Measurements from ENCODE around the gene SKOR1.

Gene SKOR1, protein sequence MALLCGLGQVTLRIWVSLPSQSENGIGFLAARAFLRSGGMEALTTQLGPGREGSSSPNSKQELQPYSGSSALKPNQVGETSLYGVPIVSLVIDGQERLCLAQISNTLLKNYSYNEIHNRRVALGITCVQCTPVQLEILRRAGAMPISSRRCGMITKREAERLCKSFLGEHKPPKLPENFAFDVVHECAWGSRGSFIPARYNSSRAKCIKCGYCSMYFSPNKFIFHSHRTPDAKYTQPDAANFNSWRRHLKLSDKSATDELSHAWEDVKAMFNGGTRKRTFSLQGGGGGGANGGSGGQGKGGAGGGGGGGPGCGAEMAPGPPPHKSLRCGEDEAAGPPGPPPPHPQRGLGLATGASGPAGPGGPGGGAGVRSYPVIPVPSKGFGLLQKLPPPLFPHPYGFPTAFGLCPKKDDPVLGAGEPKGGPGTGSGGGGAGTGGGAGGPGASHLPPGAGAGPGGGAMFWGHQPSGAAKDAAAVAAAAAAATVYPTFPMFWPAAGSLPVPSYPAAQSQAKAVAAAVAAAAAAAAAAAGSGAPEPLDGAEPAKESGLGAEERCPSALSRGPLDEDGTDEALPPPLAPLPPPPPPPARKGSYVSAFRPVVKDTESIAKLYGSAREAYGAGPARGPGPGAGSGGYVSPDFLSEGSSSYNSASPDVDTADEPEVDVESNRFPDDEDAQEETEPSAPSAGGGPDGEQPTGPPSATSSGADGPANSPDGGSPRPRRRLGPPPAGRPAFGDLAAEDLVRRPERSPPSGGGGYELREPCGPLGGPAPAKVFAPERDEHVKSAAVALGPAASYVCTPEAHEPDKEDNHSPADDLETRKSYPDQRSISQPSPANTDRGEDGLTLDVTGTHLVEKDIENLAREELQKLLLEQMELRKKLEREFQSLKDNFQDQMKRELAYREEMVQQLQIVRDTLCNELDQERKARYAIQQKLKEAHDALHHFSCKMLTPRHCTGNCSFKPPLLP

DNA sequence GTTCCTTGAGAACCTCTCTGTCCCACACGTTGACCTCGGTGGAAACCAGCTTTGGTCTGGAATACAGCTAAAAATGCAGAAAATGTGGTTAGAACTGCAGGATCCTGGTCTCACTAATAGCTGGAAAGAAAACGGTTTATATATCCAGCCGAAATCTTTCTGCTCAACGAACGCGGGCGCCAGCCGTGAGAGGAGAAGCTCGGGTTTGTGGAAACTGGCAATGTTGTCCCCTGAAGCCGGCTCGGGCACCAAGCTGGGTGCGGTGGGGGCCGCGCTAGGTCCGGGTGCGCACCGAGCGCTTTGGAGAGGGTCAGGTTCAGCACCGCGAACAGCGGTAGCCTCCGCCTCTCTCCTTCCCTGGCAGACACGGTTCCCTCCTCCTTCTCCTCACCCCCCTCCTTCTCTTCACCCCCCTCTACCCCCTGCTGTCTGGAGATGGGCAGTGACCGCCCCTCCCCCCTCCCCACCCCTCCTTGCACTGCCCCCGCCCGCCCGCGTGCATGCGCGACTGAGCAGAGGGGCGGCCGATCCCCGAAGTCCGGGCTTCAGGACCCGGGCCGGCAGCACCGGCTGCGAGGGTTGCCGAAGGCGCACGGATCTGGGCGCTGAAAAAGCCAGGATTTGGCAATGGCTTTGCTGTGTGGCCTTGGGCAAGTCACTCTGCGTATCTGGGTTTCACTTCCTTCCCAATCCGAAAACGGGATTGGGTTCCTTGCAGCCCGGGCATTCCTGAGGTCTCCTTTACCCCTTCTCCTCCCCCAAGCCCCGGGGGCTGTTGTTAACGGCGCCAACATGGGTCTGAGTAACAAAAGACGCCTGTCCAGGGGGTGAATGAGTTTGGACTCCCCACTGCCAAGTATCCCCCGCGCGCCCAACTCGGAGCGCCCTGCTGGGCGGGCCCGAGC is at the start of gene SKOR1:
SKOR1 (plus strand) TSS at position 534 of the 905 bp plus-strand sequence; CDS start at position 628, 94 bp downstream.
- peak; percentile 49 for DNase-seq

DNA sequence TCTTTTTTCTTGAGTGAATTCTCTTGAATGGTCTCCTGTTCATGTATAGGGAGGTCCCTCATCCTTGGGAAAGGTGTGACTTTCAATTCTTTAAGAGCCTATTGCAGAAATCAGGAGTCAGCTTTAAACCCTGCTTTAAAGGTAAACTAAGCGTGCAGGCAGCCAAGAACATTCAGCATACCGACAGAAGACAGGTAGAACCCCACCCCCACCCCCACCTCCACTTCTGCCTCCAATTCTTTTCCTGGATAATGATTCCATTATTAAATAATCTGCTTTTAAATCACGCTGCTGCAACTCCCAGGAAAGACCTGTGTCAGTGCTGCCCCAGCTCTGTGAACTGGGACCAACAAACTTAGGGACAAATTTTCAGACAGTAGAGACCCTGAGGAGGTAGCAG is 49.3 kb upstream of the SKOR1 start:
- no peak for DNase-seq

DNA sequence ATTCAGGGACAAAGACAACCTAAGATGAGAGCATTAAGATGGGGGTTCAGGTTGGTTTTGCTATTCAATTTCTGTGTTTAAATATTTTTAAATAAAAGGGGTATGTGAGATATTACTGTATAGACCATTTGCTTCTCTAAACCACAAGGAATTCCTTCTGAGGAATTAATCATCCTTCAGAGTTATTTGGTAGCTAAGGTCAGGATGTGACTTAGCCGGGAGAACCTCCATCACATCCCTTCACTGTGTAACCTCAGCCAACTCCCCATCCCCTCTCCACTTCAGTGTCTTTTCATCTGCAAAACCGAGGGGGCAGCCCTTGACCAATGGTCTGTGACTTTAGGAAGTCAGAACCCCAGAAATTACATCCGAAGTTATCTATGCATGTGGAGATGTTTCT is 48.7 kb upstream of the SKOR1 start:
- DNase-seq: no peak

DNA sequence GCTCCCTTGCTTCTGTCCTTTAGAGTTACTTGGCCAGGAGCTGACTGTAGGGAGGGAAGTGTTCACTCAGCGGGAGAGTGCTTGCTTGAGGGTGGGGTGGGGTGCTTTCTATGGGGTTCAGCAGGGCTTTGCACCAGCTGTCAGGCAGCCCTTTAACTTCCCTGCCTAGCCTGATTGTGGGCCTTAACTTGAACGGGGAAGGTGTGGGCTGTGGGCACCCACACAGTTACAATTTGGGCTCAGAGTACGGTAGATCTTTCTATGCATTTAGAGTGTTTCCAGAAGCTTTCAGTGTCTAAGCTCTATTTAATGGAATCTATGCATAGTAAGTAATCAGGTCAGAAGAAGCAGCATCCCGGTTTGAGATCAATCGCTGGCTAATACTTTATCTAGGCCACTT is 48.2 kb upstream of the SKOR1 start:
- no peak for DNase-seq

DNA sequence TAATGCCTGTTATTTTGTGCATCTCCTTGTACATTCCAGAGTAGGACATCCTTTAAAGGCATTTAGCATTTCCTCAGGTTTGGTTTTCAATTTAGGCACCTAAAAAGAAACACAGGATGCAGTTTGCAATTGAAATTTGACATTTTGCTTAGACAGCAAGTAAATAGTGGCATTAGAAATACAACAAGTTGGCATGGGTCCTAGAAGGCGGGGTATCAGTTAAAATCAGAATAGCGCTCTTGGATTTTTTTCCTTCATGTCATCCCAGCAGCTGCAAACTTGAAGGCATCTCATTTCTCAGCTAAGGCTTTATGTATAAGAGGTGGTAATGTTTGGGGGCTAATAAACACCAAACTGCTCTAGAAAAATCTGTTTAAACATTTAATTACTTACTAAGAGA is 47.5 kb upstream of the SKOR1 start:
- no peak for DNase-seq

DNA sequence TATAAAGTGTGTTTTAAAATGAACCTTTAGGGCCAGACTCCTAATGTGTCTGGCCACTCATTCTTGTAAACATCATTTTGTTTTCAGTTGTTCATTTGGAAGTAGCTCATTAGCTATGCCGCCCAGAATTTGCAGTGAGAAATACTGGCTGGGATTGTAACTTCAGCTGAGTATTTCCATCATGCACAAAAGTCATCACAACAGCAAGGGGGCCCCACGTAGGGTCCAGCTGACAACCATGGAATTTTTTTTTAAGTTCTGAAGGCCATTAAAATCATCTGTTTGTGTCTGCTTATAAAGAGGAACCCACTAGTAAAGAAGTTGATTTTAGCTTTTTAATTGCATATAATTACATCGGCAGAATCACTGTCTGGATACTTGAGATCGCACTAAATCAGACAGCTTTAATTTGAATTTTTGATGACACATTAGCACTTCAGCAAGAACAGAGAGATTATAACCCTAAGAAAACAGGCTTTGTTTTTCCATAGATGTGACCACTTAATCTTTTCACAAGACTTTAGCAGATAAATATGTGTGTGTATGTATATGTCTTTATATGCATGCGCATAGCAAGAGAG is 46.3 kb upstream of the SKOR1 start:
- DNase-seq: no peak

DNA sequence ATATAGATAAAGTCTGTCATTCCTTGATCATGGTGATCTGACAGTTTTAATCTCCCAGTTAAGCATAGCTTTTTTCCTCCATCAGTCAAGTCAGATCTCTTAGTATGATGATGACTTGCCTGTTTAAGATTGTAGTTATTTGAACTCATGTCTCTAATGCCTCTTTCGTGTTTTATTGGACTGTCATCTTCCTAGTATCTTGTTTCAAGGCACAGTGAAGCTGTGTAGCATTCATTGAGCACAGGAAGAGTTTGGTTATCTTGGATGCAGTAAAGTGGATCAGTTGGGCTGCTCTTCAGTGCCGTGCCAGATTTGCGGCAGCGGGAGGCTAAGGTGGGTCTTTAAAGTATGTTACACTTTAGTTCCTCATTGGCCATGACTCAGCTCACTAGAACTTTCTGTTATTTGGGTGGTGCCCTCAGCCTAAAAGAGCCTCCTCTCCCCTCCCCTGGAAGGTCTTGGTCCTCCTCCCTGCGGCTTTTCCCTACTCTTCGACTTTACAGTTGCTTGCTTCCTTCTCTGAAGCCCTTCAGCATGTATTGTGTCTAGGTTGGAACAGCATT is 45.7 kb upstream of the SKOR1 start:
- DNase-seq: no peak

DNA sequence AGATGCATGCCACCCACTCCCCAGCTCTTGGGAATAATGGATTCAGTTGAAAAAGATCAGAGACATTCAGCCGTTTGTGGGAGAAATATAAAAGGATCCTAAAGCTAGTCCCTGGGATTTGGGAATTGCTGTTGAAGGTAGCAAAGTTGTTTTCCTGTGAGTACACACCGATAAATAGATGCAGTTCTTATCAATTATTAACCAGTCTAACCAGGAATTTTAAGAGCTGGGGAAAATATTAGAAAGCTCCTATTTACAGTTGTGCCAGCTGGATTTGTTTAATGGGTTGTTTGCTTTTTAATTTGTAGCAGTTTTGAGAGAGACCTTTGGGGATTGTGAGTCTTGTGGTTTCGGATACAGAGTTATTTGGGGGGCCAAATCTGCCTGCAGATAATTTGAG is 44.2 kb upstream of the SKOR1 start:
- peak; percentile 17 for DNase-seq

DNA sequence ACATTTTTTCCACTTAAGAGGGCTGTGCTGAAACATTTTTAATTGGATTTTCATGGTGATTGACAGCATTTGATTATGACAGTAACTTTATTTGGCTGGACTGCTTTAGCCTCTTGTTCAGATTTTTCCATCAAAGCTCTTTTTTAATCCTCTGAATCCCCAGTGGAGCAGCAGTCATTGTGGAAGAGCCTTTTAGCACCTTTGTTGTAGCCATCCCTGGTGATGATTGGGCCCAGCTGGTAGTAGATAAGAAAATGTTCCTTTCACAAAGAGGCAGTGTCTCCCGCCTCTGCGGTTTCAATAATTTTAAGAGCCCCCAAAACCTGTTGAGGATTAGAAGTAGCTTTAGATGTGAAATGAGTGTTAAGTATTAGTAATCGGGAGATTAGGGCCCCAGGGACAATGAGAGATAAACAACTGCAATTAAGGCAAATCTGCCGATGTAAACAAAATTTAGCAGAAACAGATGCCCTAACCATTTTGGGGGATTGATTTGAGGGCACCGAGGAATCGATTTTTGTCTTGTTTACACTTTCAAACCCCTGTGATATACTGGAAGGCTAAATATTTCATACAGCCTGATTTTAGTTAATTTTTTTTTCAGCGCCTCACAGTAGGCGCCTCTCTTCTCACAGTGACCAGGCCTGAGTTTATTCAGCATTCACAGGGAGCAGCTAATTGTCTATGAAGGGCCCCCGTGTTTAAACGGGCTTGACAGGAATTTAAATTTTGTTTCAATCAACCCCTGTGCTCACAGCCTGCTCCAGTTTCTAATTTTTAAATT is 43.2 kb upstream of the SKOR1 start:
- no peak for DNase-seq

DNA sequence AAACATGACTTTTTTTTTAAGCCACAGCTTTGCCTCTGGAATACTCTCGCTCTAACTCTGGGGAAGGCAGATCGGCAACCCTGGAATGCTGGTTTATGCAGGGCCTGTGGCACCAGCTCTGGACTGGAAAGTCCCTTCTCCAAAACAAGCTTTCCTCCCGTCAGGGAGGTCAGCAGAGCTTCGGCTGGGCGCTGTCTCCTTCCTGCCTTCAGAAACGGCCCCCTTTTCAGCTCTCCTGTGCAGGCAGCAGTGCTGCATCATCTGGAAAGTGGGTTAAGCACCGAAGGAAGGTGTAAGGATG is 42.7 kb upstream of the SKOR1 start:
- no peak for DNase-seq

DNA sequence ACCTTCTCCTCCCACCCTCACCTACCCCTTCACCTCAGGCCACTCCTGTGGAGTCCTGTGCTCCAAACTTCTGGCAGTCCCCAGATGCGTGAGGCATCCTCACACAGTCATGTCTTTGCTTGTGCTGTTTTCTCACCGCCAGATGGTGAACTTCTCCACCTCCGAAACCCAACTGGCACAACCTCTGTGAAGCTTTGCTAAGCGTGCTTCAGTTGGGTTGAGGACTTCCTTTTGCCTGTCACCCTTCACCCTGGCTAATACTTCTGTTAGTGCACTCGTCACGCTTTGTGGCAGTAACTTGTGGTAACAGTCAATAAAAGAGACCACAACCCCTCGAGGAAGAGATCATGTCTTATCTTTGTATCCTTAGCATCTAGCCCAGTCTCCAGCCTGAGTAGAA is 42.0 kb upstream of the SKOR1 start:
- DNase-seq: peak; percentile 9

DNA sequence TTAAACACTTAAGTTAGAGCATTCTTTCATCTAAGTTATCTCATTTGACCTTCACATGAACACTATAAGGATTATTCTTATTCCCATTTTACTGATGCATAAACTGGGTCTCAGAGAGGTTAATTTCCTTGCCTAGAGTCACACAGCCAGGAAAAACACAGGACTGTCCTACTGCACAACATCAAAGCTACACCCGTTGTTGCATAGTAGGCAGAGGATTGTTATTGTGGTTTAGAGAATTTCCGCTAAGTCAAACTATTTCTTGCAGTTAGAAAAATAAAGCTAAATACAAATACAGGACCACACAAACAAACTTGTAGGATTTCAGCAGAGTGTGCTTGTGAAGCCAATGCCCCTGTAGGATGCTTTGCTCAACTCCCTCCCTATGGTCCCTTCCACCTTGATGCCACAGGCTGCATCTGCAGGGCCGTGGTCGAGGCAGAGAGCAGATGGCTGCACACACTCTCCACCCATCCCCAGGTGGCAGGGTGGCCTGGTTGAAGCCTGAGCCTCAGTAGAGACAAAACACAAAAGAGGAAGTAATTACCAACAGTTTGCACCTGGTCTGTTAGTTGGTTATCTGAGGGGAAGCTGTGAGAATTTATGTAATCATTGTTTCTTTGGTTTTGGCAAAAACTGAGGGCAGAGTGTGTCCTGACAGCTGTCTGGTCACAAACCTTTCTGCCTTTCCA is 41.1 kb upstream of the SKOR1 start:
- peak; percentile 12 for DNase-seq

DNA sequence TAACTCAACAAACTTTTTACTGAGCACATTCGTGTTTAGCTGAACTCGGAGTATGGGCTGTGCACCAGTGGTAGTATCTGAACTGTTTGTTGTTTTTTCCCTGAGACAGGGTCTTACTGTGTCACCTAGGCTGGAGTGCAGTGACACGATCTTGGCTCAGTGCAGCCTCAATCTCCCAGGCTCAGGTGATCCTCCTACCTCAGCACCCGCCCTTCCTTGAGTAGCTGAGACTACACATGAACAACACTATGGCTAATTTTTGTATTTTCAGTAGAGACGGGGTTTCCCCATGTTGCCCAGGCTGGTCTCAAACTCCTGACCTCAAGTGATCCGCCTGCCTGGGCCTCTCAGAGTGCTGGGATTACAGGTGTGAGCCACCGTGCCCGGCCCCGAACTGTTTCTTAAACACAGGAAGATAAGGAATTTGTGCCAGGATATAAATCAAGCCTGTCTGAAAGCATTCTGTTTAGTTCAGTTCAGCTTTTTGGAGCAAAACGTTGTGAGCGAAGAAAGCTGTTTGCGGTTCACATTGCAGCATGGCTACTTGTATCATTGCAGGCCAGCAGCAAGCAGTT is 40.4 kb upstream of the SKOR1 start:
- DNase-seq: no peak

DNA sequence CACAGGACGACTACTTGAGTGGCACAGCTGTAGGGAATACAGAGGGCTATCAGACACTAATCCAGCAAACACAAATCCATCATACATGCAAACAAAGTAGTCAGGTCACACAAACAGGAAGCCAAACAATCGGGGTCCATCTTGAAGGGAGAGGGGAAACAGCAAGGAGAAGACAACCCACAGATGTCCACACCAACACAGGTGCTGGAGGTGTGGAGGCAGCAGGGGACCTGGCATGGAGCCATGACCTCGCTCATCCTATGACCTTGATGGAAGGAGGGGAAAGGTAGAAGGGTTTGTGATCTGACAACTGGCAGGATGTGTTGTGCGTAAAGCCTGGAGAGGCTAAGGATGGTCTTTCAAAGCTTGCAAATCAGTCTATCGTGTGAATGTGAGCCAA is 39.9 kb upstream of the SKOR1 start:
- peak; percentile 37 for DNase-seq

DNA sequence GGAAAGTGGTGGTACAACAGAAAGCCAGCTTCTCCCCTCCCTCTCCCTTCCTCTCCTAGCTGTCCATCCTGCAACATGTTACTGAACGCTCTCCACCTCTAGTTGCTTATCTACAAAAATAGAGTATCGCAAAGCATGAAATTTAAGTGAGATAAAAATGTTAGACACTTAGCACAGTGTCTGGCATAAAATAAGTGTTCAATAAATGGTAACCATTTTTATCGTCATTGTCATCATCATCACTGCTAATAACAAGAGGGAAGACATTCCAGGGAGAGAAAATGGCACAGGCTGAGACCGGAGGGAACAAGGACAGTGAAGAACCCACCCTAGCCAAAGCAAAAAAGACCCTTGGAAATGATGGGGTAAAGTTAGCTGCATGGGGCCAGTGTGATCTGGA is 38.7 kb upstream of the SKOR1 start:
- DNase-seq: no peak

DNA sequence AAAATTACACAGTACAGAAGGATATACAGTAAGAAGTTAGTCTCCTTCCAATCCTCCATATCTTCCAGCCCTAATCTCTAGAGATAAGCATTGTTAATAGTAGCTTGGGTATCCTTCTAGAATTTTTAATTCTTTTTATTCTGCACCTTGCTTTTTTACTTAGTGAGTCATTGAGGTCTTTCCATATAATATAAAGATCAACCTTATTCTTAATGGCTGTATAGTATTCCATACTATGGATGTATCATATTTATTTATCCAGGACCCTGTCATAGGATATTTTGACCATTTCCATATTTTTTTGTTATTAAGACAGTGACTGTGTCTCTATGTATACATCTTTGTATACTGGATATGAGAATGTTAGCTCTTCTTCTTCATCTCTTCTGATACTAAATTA is 36.3 kb upstream of the SKOR1 start:
- no peak for DNase-seq

DNA sequence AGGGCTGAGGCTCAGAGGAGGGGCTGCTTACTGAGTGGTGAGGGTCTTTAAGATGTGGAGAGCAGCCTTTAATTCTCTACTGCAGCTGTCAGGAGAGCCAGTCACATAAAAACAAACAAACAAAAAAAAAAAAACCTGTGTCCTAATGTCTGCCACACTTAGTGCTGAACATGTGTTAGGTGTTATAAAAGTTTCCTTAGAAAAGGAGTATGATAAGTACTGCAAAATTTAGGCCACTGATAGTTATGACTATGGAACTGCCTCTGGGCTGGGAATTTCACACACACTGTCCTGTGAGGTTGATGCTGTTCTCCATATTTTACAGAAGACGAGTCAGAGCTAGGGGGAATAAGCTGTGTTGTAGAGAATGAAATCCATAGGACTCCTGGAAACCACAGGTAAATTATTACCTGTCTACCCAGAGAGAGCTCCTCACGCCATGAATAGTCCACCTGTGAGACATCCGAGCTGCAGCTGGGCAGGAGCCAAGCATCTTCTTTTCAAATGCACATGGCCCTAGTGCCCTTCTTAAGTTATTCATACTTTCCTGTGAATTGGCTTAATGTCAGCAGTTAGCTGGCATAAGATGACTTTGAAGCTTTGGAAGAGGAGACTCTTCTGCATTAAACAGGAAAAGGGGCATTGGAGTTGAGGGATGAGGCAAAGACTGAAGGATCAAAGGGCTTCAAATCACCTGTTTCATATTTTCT is 34.5 kb upstream of the SKOR1 start:
- no peak for DNase-seq

DNA sequence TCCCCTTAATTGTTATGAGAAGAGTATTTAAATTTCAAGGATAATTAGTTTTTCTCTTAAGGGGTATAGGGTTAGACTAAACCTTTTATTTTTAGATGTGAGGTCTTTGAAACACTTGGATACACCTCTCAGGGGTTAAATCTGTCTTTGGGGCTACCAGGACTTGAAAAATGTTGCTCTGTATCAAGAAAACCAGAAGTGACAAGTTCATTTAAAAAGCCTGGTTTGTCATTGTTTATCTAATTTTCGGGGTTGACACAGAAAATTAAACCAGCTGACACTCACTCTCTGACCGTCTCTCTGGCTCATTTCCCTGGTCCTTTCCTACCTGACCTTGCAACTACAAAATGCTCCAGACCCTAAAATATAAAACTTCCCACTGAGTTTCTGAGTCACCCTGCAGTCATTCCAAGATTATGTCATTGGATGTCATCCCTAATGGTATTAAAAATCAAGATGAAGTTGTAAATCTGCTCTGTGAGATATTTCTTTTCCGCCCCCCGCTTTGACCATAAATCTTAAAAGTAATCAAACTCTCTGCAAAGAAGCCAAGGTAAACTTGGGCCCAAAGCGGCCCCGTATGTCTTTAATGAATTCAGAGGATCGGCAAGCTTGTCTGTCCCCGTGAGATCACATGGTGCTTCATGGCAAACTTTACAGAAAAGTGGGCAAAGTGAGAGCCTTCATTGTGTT is 32.9 kb upstream of the SKOR1 start:
- no peak for DNase-seq
